Measurements from ENCODE around the gene IZUMO3. TPM values are rescaled to one million over a fixed set of nuclear protein-coding genes. Genes with fewer than 3 reads are reported as not detected.

Gene IZUMO3
- total RNA-seq, 1 donor: not detected

GRCh38 chr9:24500761-24501160, 44.9 kb downstream of the IZUMO3 start:
- no peaks in the 10 kb centered on the region for H3K27me3 ChIP-seq (ENCODE audit: insufficient read depth, low read length)
- no peaks in the 10 kb centered on the region for H3K4me1 ChIP-seq (ENCODE audit: insufficient read depth, low read length)
- H3K27ac ChIP-seq (ENCODE audit: low read depth, low read length): no peak overlapping the region
- H4K20me1 ChIP-seq (ENCODE audit: insufficient read depth, low read length): no peaks in the 10 kb centered on the region
- TF ChIP-seq CTCF (IDR thresholded peaks at IDR 0.05; ENCODE audit: extremely low read depth, low read depth, low read length): no peak
- DNase-seq (ENCODE audit: insufficient read length, low spot score, missing footprints): no peak
- no peaks in the 10 kb centered on the region for H3K79me2 ChIP-seq (ENCODE audit: insufficient read depth, low read length)
- no peaks in the 10 kb centered on the region for H3K9me3 ChIP-seq (ENCODE audit: low read depth, low read length)
- no peak overlapping the region for H3K4me3 ChIP-seq (ENCODE audit: insufficient read depth, low read length)
- H3K4me2 ChIP-seq (ENCODE audit: insufficient read depth, low read length): no peak overlapping the region
- no peak overlapping the region for H2AFZ ChIP-seq (ENCODE audit: low read length)
- H3K36me3 ChIP-seq (ENCODE audit: insufficient read depth, low read length): no peaks in the 10 kb centered on the region

GRCh38 chr9:24498632-24499031, 47.1 kb downstream of the IZUMO3 start:
- Histone ChIP-seq H4K20me1 (ENCODE audit: insufficient read depth, low read length) (no peaks in the 10 kb centered on the region), H3K27ac (ENCODE audit: low read depth, low read length) (no peak overlapping the region), H3K36me3 (ENCODE audit: insufficient read depth, low read length) (no peaks in the 10 kb centered on the region), H3K4me3 (ENCODE audit: insufficient read depth, low read length) (no peak overlapping the region), H3K4me1 (ENCODE audit: insufficient read depth, low read length) (no peaks in the 10 kb centered on the region), H3K9me3 (ENCODE audit: low read depth, low read length) (no peaks in the 10 kb centered on the region), H3K27me3 (ENCODE audit: insufficient read depth, low read length) (no peaks in the 10 kb centered on the region), H2AFZ (ENCODE audit: low read length) (no peak overlapping the region), H3K79me2 (ENCODE audit: insufficient read depth, low read length) (no peaks in the 10 kb centered on the region), H3K4me2 (ENCODE audit: insufficient read depth, low read length) (no peak overlapping the region)
- TF ChIP-seq CTCF (IDR thresholded peaks at IDR 0.05; ENCODE audit: extremely low read depth, low read depth, low read length): no peak
- no peak for DNase-seq (ENCODE audit: insufficient read length, low spot score, missing footprints)

- TF ChIP-seq CTCF (IDR thresholded peaks at IDR 0.05; ENCODE audit: extremely low read depth, low read depth, low read length): no peak
- H3K4me2 ChIP-seq (ENCODE audit: insufficient read depth, low read length): no peak overlapping the region
- H2AFZ ChIP-seq (ENCODE audit: low read length): no peak overlapping the region
- no peak for DNase-seq (ENCODE audit: insufficient read length, low spot score, missing footprints)
- H3K4me1 ChIP-seq (ENCODE audit: insufficient read depth, low read length): no peaks in the 10 kb centered on the region
- no peaks in the 10 kb centered on the region for H4K20me1 ChIP-seq (ENCODE audit: insufficient read depth, low read length)
- no peaks in the 10 kb centered on the region for H3K79me2 ChIP-seq (ENCODE audit: insufficient read depth, low read length)
- H3K27me3 ChIP-seq (ENCODE audit: insufficient read depth, low read length): no peaks in the 10 kb centered on the region
- no peak overlapping the region for H3K27ac ChIP-seq (ENCODE audit: low read depth, low read length)
- H3K4me3 ChIP-seq (ENCODE audit: insufficient read depth, low read length): no peak overlapping the region
- no peaks in the 10 kb centered on the region for H3K36me3 ChIP-seq (ENCODE audit: insufficient read depth, low read length)
- H3K9me3 ChIP-seq (ENCODE audit: low read depth, low read length): no peaks in the 10 kb centered on the region
Observed at GRCh38 chr9:24497671-24498070, 48.0 kb downstream of the IZUMO3 start.
